ENCODE results near the gene IGFBP5. TPM values are rescaled to one million over a fixed set of nuclear protein-coding genes. Genes with fewer than 3 reads are reported as not detected.

IGFBP5 gene
- total and polyA plus RNA-seq, 2 donors (not counting 3 experiments of a cell fraction or from before 2014, with no cell fraction given), result 0.06 TPM; not detected in 1

DNA sequence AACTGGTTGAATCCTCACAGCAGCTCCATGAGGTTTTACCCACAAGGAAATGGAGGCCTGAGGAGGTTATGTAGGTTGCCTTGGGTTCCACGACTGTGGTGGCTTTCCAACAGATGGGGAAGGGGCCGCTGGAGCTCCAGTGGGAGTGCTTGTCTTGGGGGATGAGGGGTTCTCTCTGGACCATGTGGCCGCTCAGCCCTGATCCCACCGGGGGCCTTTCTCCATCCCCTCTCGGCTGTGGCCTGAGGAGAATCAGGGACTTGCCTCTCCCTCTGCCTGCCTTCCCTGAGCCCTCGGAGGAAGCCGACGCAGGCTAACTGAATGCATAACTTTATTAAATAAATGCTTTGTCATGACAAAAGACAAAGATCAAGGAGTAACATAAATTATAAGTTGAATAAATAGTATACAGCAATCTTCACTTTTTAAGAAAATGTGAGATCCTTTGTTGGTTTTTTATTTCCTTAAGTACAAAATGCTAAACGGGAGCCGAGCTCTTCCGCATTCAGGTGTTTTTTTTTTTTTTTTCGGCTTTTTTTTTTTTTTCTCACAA is 23.5 kb downstream of the IGFBP5 start:
- ChIA-PET CTCF (interaction anchor here (1.0 to 2.0 kb wide), 3 partner anchors 9 to 152 kb away, joined by 3 to 12 read pairs (median 5); no protein-coding TSS in a partner anchor), POLR2A (no interaction called here)
- no peak overlapping the region for H3K4me2 ChIP-seq (ENCODE audit: insufficient read depth, low read length)
- no peak overlapping the region for H3K4me3 ChIP-seq (replicated peaks in 1 of 3; ENCODE audit: insufficient read depth in 1 of 3, low read depth in 1 of 3, low read length in 3 of 3)
- no TSS peak for BruUV-seq (replicated peaks)
- TF ChIP-seq FOS (IDR thresholded peaks at IDR 0.05; ENCODE audit: borderline replicate concordance, insufficient read depth, low read length), result no peak
- no peak for TF ChIP-seq MAX (IDR thresholded peaks at IDR 0.05; ENCODE audit: insufficient read depth, insufficient read length)
- no peak for TF ChIP-seq POLR2AphosphoS5 (IDR thresholded peaks at IDR 0.05; ENCODE audit: insufficient read depth, low read depth, low read length)
- no peak for TF ChIP-seq EZH2 (IDR thresholded peaks at IDR 0.05; ENCODE audit: borderline replicate concordance, low read depth, low read length, severe bottlenecking)
- no peak for TF ChIP-seq JUN (IDR thresholded peaks at IDR 0.05; ENCODE audit: borderline replicate concordance, insufficient read depth, insufficient read length, low read depth)
- TF ChIP-seq POLR2A (IDR thresholded peaks at IDR 0.05; ENCODE audit: low read depth, low read length), result no peak
- TF ChIP-seq GATA2 (IDR thresholded peaks at IDR 0.05; ENCODE audit: insufficient read depth, insufficient read length, low read depth, low read length), result no peak
- no peak for TF ChIP-seq MYC (IDR thresholded peaks at IDR 0.05; ENCODE audit: low read depth, low read length)
- TF ChIP-seq, protein P1, sequence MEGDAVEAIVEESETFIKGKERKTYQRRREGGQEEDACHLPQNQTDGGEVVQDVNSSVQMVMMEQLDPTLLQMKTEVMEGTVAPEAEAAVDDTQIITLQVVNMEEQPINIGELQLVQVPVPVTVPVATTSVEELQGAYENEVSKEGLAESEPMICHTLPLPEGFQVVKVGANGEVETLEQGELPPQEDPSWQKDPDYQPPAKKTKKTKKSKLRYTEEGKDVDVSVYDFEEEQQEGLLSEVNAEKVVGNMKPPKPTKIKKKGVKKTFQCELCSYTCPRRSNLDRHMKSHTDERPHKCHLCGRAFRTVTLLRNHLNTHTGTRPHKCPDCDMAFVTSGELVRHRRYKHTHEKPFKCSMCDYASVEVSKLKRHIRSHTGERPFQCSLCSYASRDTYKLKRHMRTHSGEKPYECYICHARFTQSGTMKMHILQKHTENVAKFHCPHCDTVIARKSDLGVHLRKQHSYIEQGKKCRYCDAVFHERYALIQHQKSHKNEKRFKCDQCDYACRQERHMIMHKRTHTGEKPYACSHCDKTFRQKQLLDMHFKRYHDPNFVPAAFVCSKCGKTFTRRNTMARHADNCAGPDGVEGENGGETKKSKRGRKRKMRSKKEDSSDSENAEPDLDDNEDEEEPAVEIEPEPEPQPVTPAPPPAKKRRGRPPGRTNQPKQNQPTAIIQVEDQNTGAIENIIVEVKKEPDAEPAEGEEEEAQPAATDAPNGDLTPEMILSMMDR (IDR thresholded peaks at IDR 0.05; ENCODE audit: extremely low read depth in 1 of 2, insufficient read depth in 1 of 2, low read depth in 1 of 2, low read length in 2 of 2), result no peak
- no peaks in the 10 kb centered on the region for H3K9me1 ChIP-seq (replicated peaks; ENCODE audit: control insufficient read depth, extremely low read depth, insufficient read depth, low read length)
- H2AFZ ChIP-seq (ENCODE audit: low read depth, low read length), result no peak overlapping the region
- no peaks in the 10 kb centered on the region for H3K4me1 ChIP-seq (ENCODE audit: control insufficient read depth, extremely low read depth, insufficient read depth, low read length)
- H3K9me3 ChIP-seq (replicated peaks; ENCODE audit: control insufficient read depth, insufficient read depth, low read length), result no peaks in the 10 kb centered on the region
- dilution Hi-C loops (cut with MboI; ENCODE audit: extremely low pct_ligation_motif_present, low sequenced_read_pairs), result no loop called here
- H4K20me1 ChIP-seq (replicated peaks; ENCODE audit: control insufficient read depth, extremely low read depth, insufficient read depth, low read length), result no peaks in the 10 kb centered on the region
- H3K36me3 ChIP-seq (ENCODE audit: control insufficient read depth in 2 of 2, extremely low read depth in 1 of 2, insufficient read depth in 2 of 2, low read length in 2 of 2), result no peaks in the 10 kb centered on the region
- H3K9ac ChIP-seq (replicated peaks; ENCODE audit: extremely low read depth, insufficient read depth, low read length), result no peak overlapping the region
- peaks cover 0 to 11% of the 10 kb centered on the region in 2 experiments for H3K27me3 ChIP-seq (ENCODE audit: control insufficient read depth in 2 of 2, insufficient read depth in 2 of 2, low read length in 2 of 2)
- DNase-seq (ENCODE audit: low read depth, low spot score) (no peak), FAIRE-seq (no peak)
- no peaks in the 10 kb centered on the region for H3K79me2 ChIP-seq (ENCODE audit: control insufficient read depth, insufficient read depth, low read length)
- intact Hi-C loops (cut with micrococcal nuclease), result no loop called here
- H3K27ac ChIP-seq (ENCODE audit: insufficient read depth, low read depth, low read length), result no peak overlapping the region
